Spleen (tissue), 7 donors: Measurements from ENCODE around the gene FXYD6.

Source experiments
- CTCF ChIP-seq, 11 experiments: fragments of 200-600 bp in 7 of 11; fragments of 450-650 bp in 4 of 11; sonication (generic) in 4 of 11; IDR thresholded peaks in 8 of 11; conservative IDR thresholded peaks in 3 of 11; 1 replicate in 7 of 11; 2 replicates in 4 of 11; pipeline versions ENCODE4 v1.4.0 to v1.8.0; 2016 to 2021; ENCODE audit warnings: antibody characterized with exemption in 11 of 11, inconsistent platforms in 4 of 11, mild to moderate bottlenecking in 1 of 11
- POLR2A ChIP-seq, 3 donors: fragments of 450-650 bp; IDR thresholded peaks; one replicate each; pipeline ENCODE4 v1.5.1; 2017; ENCODE audit warnings: antibody characterized with exemption in 3 of 3, mild to moderate bottlenecking in 1 of 3
- POLR2AphosphoS5 ChIP-seq, 3 donors: sonication (generic); formaldehyde crosslinking; IDR thresholded peaks; one replicate each; pipeline ENCODE4 v1.5.1; 2017; ENCODE audit warnings: antibody characterized with exemption in 3 of 3
- donor health status: DM: no; HTN: no; CAD: no; lungs with moderate emphysema.
- donor health status: DM: no; HTN: no; CAD: no.
- donor health status: DM: no; HTN: no; CAD: no.

DNA sequence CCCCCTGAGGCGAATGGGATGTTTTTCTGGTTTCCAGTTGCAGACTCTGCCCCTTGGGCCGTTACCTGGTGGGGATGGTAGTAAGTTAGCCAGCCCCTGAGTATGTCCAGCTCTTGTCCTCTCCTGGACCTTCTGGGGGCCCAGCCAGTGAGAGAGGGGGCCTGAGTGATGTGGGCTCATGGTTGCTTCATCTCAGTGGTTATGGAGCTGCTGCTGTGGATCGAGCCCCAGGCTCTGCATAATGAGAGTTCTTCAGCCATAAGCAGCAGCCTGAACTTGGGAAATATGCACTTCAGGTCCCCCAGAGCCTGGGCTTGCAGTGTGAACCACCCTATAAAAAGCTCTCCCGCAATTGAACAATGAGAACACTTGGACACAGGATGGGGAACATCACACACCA lies 46.8 kb upstream of the FXYD6 start:
- TF ChIP-seq CTCF (IDR thresholded peaks at IDR 0.05 in 8 of 11, conservative IDR thresholded peaks at IDR 0.05 in 3 of 11) (no peak), POLR2AphosphoS5 (IDR thresholded peaks at IDR 0.05) (no peak), POLR2A (IDR thresholded peaks at IDR 0.05) (no peak)
